SK-N-SH treated with all-trans-retinoic acid at 6 μM for 48 hours (cell line): ENCODE data around the gene RCVRN.

ENCODE experiments used
- BACH2 ChIP-seq: fragments of 250-450 bp; sonication (Bioruptor Pico); IDR thresholded peaks from 2 replicates; pipeline ENCODE4 v1.9.0; 2021; ENCODE audit warnings: mild to moderate bottlenecking, borderline replicate concordance
- GLIS3 ChIP-seq: fragments of 250-450 bp; sonication (Bioruptor Pico); IDR thresholded peaks from 2 replicates; pipeline ENCODE4 v1.5.0; 2020; ENCODE audit warnings: mild to moderate bottlenecking, moderate library complexity
- SNAI2 ChIP-seq: fragments of 250-450 bp; sonication (Bioruptor Pico); IDR thresholded peaks from 2 replicates; pipeline ENCODE4 v1.5.0; 2020; ENCODE audit warnings: mild to moderate bottlenecking, moderate library complexity
- TOX ChIP-seq: fragments of 250-450 bp; sonication (Bioruptor Pico); IDR thresholded peaks from 2 replicates; pipeline ENCODE4 v1.8.0; 2021; ENCODE audit warnings: mild to moderate bottlenecking, moderate library complexity, borderline replicate concordance
- ZNF565 ChIP-seq: fragments of 450-650 bp; formaldehyde crosslinking; conservative IDR thresholded peaks from 2 replicates; pipeline ENCODE4 v1.5.0; 2020; ENCODE audit warnings: low read depth, mild to moderate bottlenecking, moderate library complexity
- TF ChIP-seq, protein P1 (sequence below): fragments of 250-450 bp; sonication (Bioruptor Pico); IDR thresholded peaks from 2 replicates; pipeline ENCODE4 v1.5.1; 2021; ENCODE audit warnings: mild to moderate bottlenecking, moderate library complexity

DNA sequence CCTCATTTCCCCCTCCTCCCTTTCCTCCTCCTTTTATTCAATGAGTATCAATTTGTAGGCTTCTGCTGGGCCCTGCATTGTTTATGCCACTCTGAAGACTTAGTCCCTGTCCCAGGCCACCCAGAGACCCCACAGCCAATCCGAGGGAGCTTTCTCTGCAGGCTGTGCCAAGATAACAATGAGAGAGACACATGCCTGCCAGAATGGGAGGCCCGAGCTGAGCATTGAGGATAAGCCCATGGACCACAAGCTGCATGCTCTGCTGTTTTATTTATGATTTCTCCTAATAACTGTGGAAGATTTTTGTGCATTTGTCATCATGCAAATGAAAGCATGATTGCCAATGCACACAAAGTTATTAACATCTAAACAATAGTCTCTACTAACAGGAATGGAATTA is 3.0 kb downstream of the RCVRN start:
- TF ChIP-seq ZNF565 (CRISPR knock-in tag) (no peak), SNAI2 (CRISPR knock-in tag) (no peak), GLIS3 (CRISPR knock-in tag) (no peak), TOX (CRISPR knock-in tag) (no peak), BACH2 (CRISPR knock-in tag) (no peak)
- TF ChIP-seq, protein P1, sequence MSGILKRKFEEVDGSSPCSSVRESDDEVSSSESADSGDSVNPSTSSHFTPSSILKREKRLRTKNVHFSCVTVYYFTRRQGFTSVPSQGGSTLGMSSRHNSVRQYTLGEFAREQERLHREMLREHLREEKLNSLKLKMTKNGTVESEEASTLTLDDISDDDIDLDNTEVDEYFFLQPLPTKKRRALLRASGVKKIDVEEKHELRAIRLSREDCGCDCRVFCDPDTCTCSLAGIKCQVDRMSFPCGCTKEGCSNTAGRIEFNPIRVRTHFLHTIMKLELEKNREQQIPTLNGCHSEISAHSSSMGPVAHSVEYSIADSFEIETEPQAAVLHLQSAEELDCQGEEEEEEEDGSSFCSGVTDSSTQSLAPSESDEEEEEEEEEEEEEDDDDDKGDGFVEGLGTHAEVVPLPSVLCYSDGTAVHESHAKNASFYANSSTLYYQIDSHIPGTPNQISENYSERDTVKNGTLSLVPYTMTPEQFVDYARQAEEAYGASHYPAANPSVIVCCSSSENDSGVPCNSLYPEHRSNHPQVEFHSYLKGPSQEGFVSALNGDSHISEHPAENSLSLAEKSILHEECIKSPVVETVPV (CRISPR knock-in tag): no peak
